Colon (tissue), 2 donors: ENCODE measurements around the gene KBTBD3.

Experiments
- FAIRE-seq: peaks from 2 replicates; lab custom pipeline; 2012; peaks lifted over from hg19 to GRCh38; lab: Jason Lieb, UNC
- donor health status: control.
- donor health status: control.

KBTBD3 gene

GRCh38 chr11:106001304-106002012, 75.7 kb downstream of the KBTBD3 start:
- FAIRE-seq = no peak
